ENCODE data around the gene FZD8. TPM values are rescaled to one million over a fixed set of nuclear protein-coding genes. Genes with fewer than 3 reads are reported as not detected.
A peak's percentile ranks its signal among the peaks of the same experiment; 100 is the strongest.

The FZD8 gene
- total and polyA plus RNA-seq, 4 donors = 2.8 to 21.2 (median 9.4) TPM

DNA sequence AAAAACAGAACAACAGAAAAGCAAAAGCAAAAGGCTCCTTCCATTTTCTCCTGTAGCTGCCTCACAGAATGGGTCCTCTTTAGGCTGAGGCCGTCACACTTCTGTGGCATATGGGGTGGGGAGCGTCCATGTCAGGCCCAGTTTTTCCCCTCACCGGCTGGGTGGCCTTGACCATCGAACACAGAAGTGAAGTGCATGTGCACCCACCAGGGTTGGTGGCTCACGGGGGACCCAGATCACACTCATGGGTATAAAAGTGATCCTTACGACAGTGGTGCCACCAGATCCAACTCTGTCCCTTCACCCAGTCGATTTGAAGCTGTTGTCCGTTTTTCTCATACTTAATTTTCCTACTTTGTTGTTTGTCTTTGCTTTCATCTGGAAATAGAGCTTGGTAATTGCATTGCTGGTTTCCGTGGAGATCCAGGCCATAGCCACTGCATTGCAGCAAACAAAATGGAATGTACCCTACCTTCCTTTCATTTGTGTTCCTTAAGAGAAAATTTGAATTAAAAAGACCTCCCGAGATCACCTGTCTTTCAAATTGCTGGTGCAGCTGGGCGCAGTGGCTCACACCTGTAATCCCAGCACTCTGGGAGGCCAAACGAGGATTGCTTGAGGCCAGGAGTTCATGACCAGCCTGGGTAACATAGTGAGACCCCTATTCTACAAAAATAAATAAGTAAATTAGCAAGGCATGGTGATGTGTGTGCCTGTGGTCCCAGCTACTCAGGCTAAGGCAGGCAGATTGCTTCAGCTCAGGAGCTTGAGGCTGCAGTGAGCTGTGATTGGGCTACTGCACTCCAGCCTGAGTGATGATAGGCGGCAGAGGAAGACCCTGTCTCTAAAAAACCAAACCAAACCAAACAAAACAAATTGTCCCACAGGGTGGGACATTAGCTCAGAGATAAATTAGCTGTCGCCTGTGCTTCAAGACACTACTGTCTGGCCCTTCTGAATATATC, 47.7 kb downstream of the FZD8 start:
- Histone ChIP-seq H3K9me3 (ENCODE audit: control insufficient read depth, insufficient read depth, low read length) (peaks cover 2% of the 10 kb centered on the region), H3K4me1 (ENCODE audit: control insufficient read depth, insufficient read depth, low read length) (no peaks in the 10 kb centered on the region), H3K27ac (ENCODE audit: low read depth, low read length) (no peak overlapping the region), H3K36me3 (ENCODE audit: control insufficient read depth, insufficient read depth, low read length) (no peaks in the 10 kb centered on the region), H3K4me3 (ENCODE audit: low read depth, low read length) (no peak overlapping the region), H3K27me3 (ENCODE audit: control insufficient read depth, insufficient read depth, low read length) (no peaks in the 10 kb centered on the region)
- 51% methylated on average over 10 of the region's 14 CpGs for WGBS (ENCODE audit: insufficient coverage)
- DNase-seq (ENCODE audit: low read depth in 4 of 6, low spot score in 6 of 6) = peak in 1 of 6 donors; percentile 66

DNA sequence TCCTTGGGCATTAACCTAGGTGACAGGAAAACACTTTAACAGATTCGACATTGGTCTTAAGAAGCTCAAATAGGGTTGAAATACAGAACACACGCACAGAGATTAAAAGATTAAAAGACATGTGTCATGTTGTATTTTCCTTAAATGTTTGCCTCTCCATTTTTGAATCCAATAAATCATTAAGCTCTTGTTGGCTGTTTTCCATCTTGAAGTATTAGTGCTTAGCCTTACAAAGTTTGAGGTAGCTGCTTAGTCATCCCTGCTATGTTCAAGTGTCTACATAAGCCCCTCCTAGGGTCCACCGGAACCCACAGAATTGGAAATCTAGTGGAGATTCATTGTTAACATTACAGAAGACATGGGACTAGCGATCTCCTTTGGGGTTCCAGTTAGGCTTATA, 49.7 kb downstream of the FZD8 start:
- no peak overlapping the region for H3K4me3 ChIP-seq (ENCODE audit: low read depth, low read length)
- peaks cover 2% of the 10 kb centered on the region for H3K9me3 ChIP-seq (ENCODE audit: control insufficient read depth, insufficient read depth, low read length)
- H3K27me3 ChIP-seq (ENCODE audit: control insufficient read depth, insufficient read depth, low read length) = no peaks in the 10 kb centered on the region
- no peaks in the 10 kb centered on the region for H3K36me3 ChIP-seq (ENCODE audit: control insufficient read depth, insufficient read depth, low read length)
- DNase-seq (ENCODE audit: low read depth in 4 of 6, low spot score in 6 of 6) = no peak
- no peaks in the 10 kb centered on the region for H3K4me1 ChIP-seq (ENCODE audit: control insufficient read depth, insufficient read depth, low read length)
- WGBS (ENCODE audit: insufficient coverage) = 100% methylated on average over 1 of the region's 4 CpGs
- no peak overlapping the region for H3K27ac ChIP-seq (ENCODE audit: low read depth, low read length)

GRCh38 chr10:35588836-35589235, 53.3 kb downstream of the FZD8 start:
- DNase-seq (ENCODE audit: low read depth in 4 of 6, low spot score in 6 of 6) = no peak
- no peak overlapping the region for H3K27ac ChIP-seq (ENCODE audit: low read depth, low read length)
- no peak overlapping the region for H3K4me3 ChIP-seq (ENCODE audit: low read depth, low read length)
- H3K4me1 ChIP-seq (ENCODE audit: control insufficient read depth, insufficient read depth, low read length) = no peaks in the 10 kb centered on the region
- peaks cover 2% of the 10 kb centered on the region for H3K9me3 ChIP-seq (ENCODE audit: control insufficient read depth, insufficient read depth, low read length)
- no peaks in the 10 kb centered on the region for H3K27me3 ChIP-seq (ENCODE audit: control insufficient read depth, insufficient read depth, low read length)
- H3K36me3 ChIP-seq (ENCODE audit: control insufficient read depth, insufficient read depth, low read length) = no peaks in the 10 kb centered on the region

Other genes with a start within 250 kb of the FZD8 start
- under 1 TPM in 1 of 2 donors, not detected in 1; 0.20 TPM for gene GJD4, start 37.0 kb downstream of the FZD8 start, total RNA-seq
- under 1 TPM; 0.19 to 0.29 TPM for gene GJD4, start 37.0 kb downstream of the FZD8 start, polyA plus RNA-seq (ENCODE audit: insufficient read length in 2 of 2)

All from spinal cord (tissue), 10 donors.